Panc1 (cell line): ENCODE measurements around the gene GPATCH8. TPM values are rescaled to one million over a fixed set of nuclear protein-coding genes. Genes with fewer than 3 reads are reported as not detected.

Experiments
- ATAC-seq: fragments of 200-7000 bp; cut with Tn5 transposase; 2 replicates; pipeline ENCODE4 v1.9.1; 2020; ENCODE audit warnings: mild to moderate bottlenecking, moderate library complexity
- BruUV-seq: library from RNA; stranded (reverse); fragments of 400-500 nt; replicated peaks from 2 replicates; lab custom pipeline; 2021; lab: Mats Ljungman, UMichigan
- CTCF ChIA-PET: fragments of 300-600 bp; sonication (Branson Sonifier 250); formaldehyde crosslinking; loops from one replicate; lab custom pipeline; 2022; ENCODE audit warnings: antibody characterized with exemption; lab: Charles Lee
- POLR2A ChIA-PET: fragments of 300-600 bp; sonication (Branson Sonifier 250); formaldehyde crosslinking; loops from one replicate; lab custom pipeline; 2022; ENCODE audit warnings: antibody characterized with exemption; lab: Charles Lee
- DNase-seq: peaks from one replicate; pipeline ENCODE4 v3.0.0-alpha.2; 2010; ENCODE audit warnings: low read depth, low spot score
- H3K27ac ChIP-seq: 2 replicates; pipeline ENCODE4 v1.5.1; 2011; ENCODE audit warnings: mild to moderate bottlenecking, low read length, inconsistent platforms
- H3K27me3 ChIP-seq: fragments of 200-500 bp; sonication (Bioruptor generic); 2 replicates; pipeline ENCODE4 v1.6.0; 2014; ENCODE audit warnings: low read length, inconsistent platforms; ENCODE audit not compliant: control insufficient read depth, insufficient read depth
- H3K36me3 ChIP-seq: fragments of 200-500 bp; sonication (Bioruptor generic); 2 replicates; pipeline ENCODE4 v1.5.1; 2014; ENCODE audit warnings: inconsistent platforms, mild to moderate bottlenecking, low read length, moderate library complexity; ENCODE audit not compliant: control insufficient read depth, insufficient read depth
- H3K4me1 ChIP-seq: 2 replicates; pipeline ENCODE4 v1.5.1; 2011; ENCODE audit warnings: inconsistent platforms, mild to moderate bottlenecking, low read length, moderate library complexity; ENCODE audit not compliant: control insufficient read depth, insufficient read depth
- H3K4me3 ChIP-seq, 2 experiments: 2 replicates each; pipeline ENCODE4 v1.5.1; 2011 to 2012; ENCODE audit warnings: low read depth in 2 of 2, low read length in 2 of 2, mild to moderate bottlenecking in 2 of 2, inconsistent platforms in 1 of 2, moderate library complexity in 1 of 2
- H3K9me3 ChIP-seq: fragments of 200-500 bp; sonication (Bioruptor generic); 2 replicates; pipeline ENCODE4 v1.5.1; 2014; ENCODE audit warnings: low read depth, mild to moderate bottlenecking, inconsistent platforms, low read length, moderate library complexity; ENCODE audit not compliant: control insufficient read depth, insufficient read depth
- POLR2AphosphoS5 ChIP-seq: IDR thresholded peaks from 2 replicates; pipeline ENCODE4 v1.6.1; 2012; ENCODE audit warnings: mild to moderate bottlenecking, low read depth, low read length, moderate library complexity
- SIN3A ChIP-seq: IDR thresholded peaks from 2 replicates; pipeline ENCODE4 v1.6.1; 2012; ENCODE audit warnings: low read depth, mild to moderate bottlenecking, low read length, moderate library complexity, borderline replicate concordance; ENCODE audit not compliant: insufficient read depth
- TCF7L2 ChIP-seq: IDR thresholded peaks from 2 replicates; pipeline ENCODE4 v1.6.1; 2011; ENCODE audit warnings: mild to moderate bottlenecking, low read depth, low read length, inconsistent platforms
- in situ Hi-C: cut with HindIII; loops from 2 replicates; pipeline ENCODE4 v1.10.0; 2016; ENCODE audit warnings: low sequenced_read_pairs, low pct_unique_long_range_greater_than_20kb
- intact Hi-C: fragments of 100-400 bp; cut with micrococcal nuclease; formaldehyde crosslinking; loops from one replicate; pipeline ENCODE4 v1.10.0; 2022; ENCODE audit not compliant: unreplicated experiment
- total RNA-seq: library from RNA; stranded (reverse); gene quantifications from one replicate; pipeline ENCODE4 v1.2.1, GENCODE V29; 2021; ENCODE audit not compliant: unreplicated experiment
- TF ChIP-seq, protein P1 (sequence below): fragments of 450-650 bp; IDR thresholded peaks from 2 replicates; pipeline ENCODE4 v1.5.1; 2017; ENCODE audit warnings: mild to moderate bottlenecking
- TF ChIP-seq, protein P2 (sequence below), 2 experiments: IDR thresholded peaks; 2 replicates each; pipeline ENCODE4 v1.6.1; 2011 to 2012; ENCODE audit warnings: low read depth in 2 of 2, control low read depth in 1 of 2, low read length in 1 of 2, mild to moderate bottlenecking in 1 of 2, moderate library complexity in 1 of 2; ENCODE audit not compliant: insufficient read depth in 1 of 2

The GPATCH8 gene
- total RNA-seq, 1 experiment from 2014 or later, result 30.8 TPM

DNA sequence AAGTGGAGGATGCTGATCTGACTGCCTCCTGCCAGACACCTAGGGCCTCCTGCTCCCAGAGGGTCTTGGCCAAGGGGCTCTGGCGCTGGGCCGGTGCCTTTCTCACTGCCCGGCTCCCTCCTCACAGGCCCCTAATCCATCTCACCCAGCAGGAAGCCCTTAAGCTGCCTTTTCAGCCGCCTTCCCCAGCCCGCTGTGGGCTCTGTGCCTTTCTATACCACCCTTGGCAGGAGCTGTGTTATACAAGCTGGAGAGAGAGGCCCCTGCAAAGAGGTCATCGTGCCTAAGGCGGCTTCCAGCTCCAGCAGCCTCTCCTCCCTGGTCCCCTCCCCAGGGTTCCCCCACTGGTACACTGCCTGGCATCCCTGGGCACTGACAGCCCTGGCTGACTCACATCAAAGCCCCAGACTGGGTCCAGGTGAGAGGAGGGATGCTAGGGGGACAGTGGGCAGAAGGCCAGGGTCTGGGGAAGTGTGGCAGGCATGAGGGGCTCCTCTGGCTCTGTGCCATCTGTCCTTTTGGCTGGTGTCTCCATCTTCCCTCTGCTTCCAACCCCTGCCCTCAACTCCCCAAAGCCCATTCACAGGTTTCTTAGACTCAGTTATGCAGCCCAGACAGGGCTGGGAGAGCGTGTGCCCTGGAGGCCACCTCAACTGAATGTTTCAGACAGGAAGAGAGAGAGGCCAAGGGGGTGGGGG, 38.8 kb upstream of the GPATCH8 start:
- ATAC-seq, result peak; percentile 51
- BruUV-seq, result no TSS peak
- POLR2A ChIA-PET, result no interaction called here

DNA sequence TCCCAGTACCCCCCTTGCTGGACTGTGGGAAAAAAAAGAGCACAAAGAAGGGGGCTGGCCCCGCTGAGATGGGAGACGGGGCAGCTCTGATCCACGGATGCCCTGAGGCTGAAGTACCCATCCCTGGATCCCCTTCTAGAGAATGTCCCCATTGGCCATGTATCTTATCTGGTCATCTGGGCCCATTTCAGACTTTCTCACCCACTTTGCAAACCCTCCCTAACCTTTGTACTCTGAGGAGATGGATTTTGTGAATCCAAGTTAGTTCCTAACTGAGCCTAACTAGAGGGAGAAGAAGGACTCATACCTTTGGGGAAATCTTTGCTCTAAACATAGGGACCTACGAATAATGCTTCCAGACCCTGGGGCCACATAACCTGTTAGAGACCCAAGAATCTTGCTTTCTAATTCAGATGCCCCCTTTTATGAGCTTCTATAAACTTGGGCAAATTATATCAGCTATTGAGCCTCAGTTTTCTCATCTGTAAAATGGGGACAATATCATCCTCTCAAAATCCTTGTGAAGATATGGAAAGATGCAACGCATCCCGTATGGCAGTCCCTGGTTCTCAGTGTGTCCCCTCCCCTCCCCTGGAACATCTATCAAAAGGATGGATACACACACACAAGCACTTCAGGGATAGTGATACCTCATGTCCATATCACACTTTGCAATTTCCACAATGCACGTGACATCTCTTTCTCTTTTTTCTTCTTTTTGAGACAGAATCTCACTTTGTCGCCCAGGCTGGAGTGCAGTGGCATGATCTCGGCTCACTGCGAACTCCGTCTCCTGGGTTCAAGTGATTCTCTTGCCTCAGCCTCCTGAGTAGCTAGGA, 37.3 kb upstream of the GPATCH8 start:
- Histone ChIP-seq H3K27me3 (no peaks in the 10 kb centered on the region), H3K4me1 (peaks cover 51% of the 10 kb centered on the region), H3K9me3 (no peaks in the 10 kb centered on the region), H3K36me3 (no peaks in the 10 kb centered on the region), H3K27ac (peak overlapping the region; percentile 93), H3K4me3 (no peak overlapping the region)
- in situ Hi-C loops (no loop called here), intact Hi-C loops (no loop called here)
- no TSS peak for BruUV-seq
- ChIA-PET POLR2A (interaction anchor here (0.6 kb wide), 1 partner anchor 67 kb away, joined by 10 read pairs; no protein-coding TSS in a partner anchor), CTCF (no interaction called here)
- ATAC-seq (no peak), DNase-seq (no peak)
- TF ChIP-seq POLR2AphosphoS5 (no peak), SIN3A (no peak), TCF7L2 (no peak)
- TF ChIP-seq, protein P1, sequence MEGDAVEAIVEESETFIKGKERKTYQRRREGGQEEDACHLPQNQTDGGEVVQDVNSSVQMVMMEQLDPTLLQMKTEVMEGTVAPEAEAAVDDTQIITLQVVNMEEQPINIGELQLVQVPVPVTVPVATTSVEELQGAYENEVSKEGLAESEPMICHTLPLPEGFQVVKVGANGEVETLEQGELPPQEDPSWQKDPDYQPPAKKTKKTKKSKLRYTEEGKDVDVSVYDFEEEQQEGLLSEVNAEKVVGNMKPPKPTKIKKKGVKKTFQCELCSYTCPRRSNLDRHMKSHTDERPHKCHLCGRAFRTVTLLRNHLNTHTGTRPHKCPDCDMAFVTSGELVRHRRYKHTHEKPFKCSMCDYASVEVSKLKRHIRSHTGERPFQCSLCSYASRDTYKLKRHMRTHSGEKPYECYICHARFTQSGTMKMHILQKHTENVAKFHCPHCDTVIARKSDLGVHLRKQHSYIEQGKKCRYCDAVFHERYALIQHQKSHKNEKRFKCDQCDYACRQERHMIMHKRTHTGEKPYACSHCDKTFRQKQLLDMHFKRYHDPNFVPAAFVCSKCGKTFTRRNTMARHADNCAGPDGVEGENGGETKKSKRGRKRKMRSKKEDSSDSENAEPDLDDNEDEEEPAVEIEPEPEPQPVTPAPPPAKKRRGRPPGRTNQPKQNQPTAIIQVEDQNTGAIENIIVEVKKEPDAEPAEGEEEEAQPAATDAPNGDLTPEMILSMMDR, result no peak
- TF ChIP-seq, protein P2, sequence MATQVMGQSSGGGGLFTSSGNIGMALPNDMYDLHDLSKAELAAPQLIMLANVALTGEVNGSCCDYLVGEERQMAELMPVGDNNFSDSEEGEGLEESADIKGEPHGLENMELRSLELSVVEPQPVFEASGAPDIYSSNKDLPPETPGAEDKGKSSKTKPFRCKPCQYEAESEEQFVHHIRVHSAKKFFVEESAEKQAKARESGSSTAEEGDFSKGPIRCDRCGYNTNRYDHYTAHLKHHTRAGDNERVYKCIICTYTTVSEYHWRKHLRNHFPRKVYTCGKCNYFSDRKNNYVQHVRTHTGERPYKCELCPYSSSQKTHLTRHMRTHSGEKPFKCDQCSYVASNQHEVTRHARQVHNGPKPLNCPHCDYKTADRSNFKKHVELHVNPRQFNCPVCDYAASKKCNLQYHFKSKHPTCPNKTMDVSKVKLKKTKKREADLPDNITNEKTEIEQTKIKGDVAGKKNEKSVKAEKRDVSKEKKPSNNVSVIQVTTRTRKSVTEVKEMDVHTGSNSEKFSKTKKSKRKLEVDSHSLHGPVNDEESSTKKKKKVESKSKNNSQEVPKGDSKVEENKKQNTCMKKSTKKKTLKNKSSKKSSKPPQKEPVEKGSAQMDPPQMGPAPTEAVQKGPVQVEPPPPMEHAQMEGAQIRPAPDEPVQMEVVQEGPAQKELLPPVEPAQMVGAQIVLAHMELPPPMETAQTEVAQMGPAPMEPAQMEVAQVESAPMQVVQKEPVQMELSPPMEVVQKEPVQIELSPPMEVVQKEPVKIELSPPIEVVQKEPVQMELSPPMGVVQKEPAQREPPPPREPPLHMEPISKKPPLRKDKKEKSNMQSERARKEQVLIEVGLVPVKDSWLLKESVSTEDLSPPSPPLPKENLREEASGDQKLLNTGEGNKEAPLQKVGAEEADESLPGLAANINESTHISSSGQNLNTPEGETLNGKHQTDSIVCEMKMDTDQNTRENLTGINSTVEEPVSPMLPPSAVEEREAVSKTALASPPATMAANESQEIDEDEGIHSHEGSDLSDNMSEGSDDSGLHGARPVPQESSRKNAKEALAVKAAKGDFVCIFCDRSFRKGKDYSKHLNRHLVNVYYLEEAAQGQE (IDR thresholded peaks at IDR 0.05; ENCODE audit: insufficient read depth in 1 of 2, low read depth in 2 of 2, low read length in 1 of 2), result no peak

More for the DNA sequence above, 38.8 kb upstream of the GPATCH8 start:
- no peak for DNase-seq
- Histone ChIP-seq H3K9me3 (no peaks in the 10 kb centered on the region), H3K4me3 (no peak overlapping the region), H3K36me3 (no peaks in the 10 kb centered on the region), H3K4me1 (peaks cover 41% of the 10 kb centered on the region), H3K27me3 (no peaks in the 10 kb centered on the region), H3K27ac (peak overlapping the region; percentile 93)
- TF ChIP-seq SIN3A, result no peak
- TF ChIP-seq, protein P1, result no peak
- TF ChIP-seq, protein P2 (IDR thresholded peaks at IDR 0.05; ENCODE audit: insufficient read depth in 1 of 2, low read depth in 2 of 2, low read length in 1 of 2), result no peak
- no peak for TF ChIP-seq TCF7L2
- TF ChIP-seq POLR2AphosphoS5, result no peak
- in situ Hi-C loops (no loop called here), intact Hi-C loops (no loop called here)
- CTCF ChIA-PET, result no interaction called here
